HepG2 (cell line): ENCODE measurements around the gene OPN5. TPM values are rescaled to one million over a fixed set of nuclear protein-coding genes. Genes with fewer than 3 reads are reported as not detected.
A peak's percentile ranks its signal among the peaks of the same experiment; 100 is the strongest.

Experiments
- ATAC-seq: fragments of 200-7000 bp; cut with Tn5 transposase; 3 replicates; pipeline ENCODE4 v1.9.1; 2020; ENCODE audit warnings: mild to moderate bottlenecking, moderate library complexity
- BruUV-seq: library from RNA; stranded (reverse); fragments of 400-500 nt; replicated peaks from 2 replicates; lab custom pipeline; 2021; lab: Mats Ljungman, UMichigan
- CTCF ChIA-PET: fragments of 300-600 bp; formaldehyde crosslinking; extraction: SDS; loops from one replicate; lab custom pipeline; 2021; ENCODE audit warnings: low total read pairs, inconsistent platforms, low intra/inter-chr PET ratio; lab: Yijun Ruan, JAX
- POLR2A ChIA-PET: fragments of 350-600 bp; sonication (Branson Sonifier 250); formaldehyde crosslinking; loops from one replicate; lab custom pipeline; 2020; ENCODE audit warnings: antibody characterized with exemption, inconsistent platforms; lab: Yijun Ruan, JAX
- DNase-seq: peaks from one replicate; pipeline ENCODE4 v3.0.0-alpha.2; 2015; ENCODE audit warnings: low spot score
- FAIRE-seq: peaks from 3 replicates; lab custom pipeline; 2011; peaks lifted over from hg19 to GRCh38; lab: Jason Lieb, UNC
- H2AFZ ChIP-seq: one replicate; pipeline ENCODE4 v1.6.1; 2011; ENCODE audit warnings: low read length, inconsistent platforms
- H3K27ac ChIP-seq: fragments of 300-600 bp; 3 replicates; pipeline ENCODE4 v1.8.0; 2011; ENCODE audit warnings: mixed run types, mild to moderate bottlenecking, mixed read lengths, low read length, inconsistent platforms; ENCODE audit not compliant: insufficient read depth; ENCODE audit errors: extremely low read length
- H3K27me3 ChIP-seq, 2 experiments: fragments of 200-600 bp in 1 of 2; 2 replicates in 1 of 2; 3 replicates in 1 of 2; pipeline versions ENCODE4 v1.6.0 to v1.8.0; 2011; ENCODE audit warnings: low read length in 2 of 2, mild to moderate bottlenecking in 2 of 2, moderate library complexity in 2 of 2, inconsistent platforms in 1 of 2; ENCODE audit not compliant: insufficient read depth in 2 of 2, control insufficient read depth in 1 of 2
- H3K36me3 ChIP-seq, 2 experiments: fragments of 200-600 bp in 1 of 2; replicated peaks in 1 of 2; 2 replicates in 1 of 2; 3 replicates in 1 of 2; pipeline versions ENCODE4 v1.5.1 to v1.8.0; 2011; ENCODE audit warnings: low read length in 2 of 2, inconsistent platforms in 1 of 2; ENCODE audit not compliant: insufficient read depth in 2 of 2, control insufficient read depth in 1 of 2
- H3K4me1 ChIP-seq: 2 replicates; pipeline ENCODE4 v1.5.1; 2012; ENCODE audit warnings: low read length, inconsistent platforms; ENCODE audit not compliant: insufficient read depth
- H3K4me2 ChIP-seq: 2 replicates; pipeline ENCODE4 v1.6.0; 2011; ENCODE audit warnings: low read depth, low read length, inconsistent platforms
- H3K4me3 ChIP-seq, 3 experiments: fragments of 200-600 bp in 1 of 3; sonication (generic), shearing (Covaris generic) in 1 of 3; replicated peaks in 1 of 3; 2 replicates each; pipeline ENCODE4 v1.5.1; 2011 to 2016; ENCODE audit warnings: low read length in 3 of 3, inconsistent platforms in 2 of 3, low read depth in 2 of 3, mild to moderate bottlenecking in 2 of 3, control low read depth in 1 of 3, mixed read lengths in 1 of 3; ENCODE audit not compliant: insufficient read depth in 1 of 3
- H3K79me2 ChIP-seq: one replicate; pipeline ENCODE4 v1.6.1; 2011; ENCODE audit warnings: low read length, inconsistent platforms; ENCODE audit not compliant: insufficient read depth
- H3K9ac ChIP-seq: 2 replicates; pipeline ENCODE4 v1.6.0; 2011; ENCODE audit warnings: mild to moderate bottlenecking, low read depth, low read length, inconsistent platforms; ENCODE audit not compliant: insufficient read depth
- H3K9me3 ChIP-seq: 2 replicates; pipeline ENCODE4 v1.5.1; 2012; ENCODE audit warnings: mild to moderate bottlenecking, low read length
- H4K20me1 ChIP-seq: 2 replicates; pipeline ENCODE4 v1.6.0; 2011; ENCODE audit warnings: inconsistent platforms, mild to moderate bottlenecking, low read length, moderate library complexity; ENCODE audit not compliant: insufficient read depth
- GFI1 ChIP-seq: sonication (generic); formaldehyde crosslinking; IDR thresholded peaks from 2 replicates; pipeline ENCODE4 v1.5.0; 2020; ENCODE audit warnings: missing genetic modification reagents, mild to moderate bottlenecking, borderline replicate concordance
- ISL2 ChIP-seq: sonication (generic); formaldehyde crosslinking; IDR thresholded peaks from 2 replicates; pipeline ENCODE4 v1.5.0; 2020; ENCODE audit warnings: missing genetic modification reagents
- LCORL ChIP-seq, 2 experiments: fragments of 450-650 bp in 1 of 2; sonication (generic) in 1 of 2; formaldehyde crosslinking in 1 of 2; IDR thresholded peaks; 2 replicates each; pipeline versions ENCODE4 v1.5.0 to v1.6.1; 2017 to 2020; ENCODE audit warnings: antibody characterized with exemption in 1 of 2, missing genetic modification reagents in 1 of 2
- MZF1 ChIP-seq: sonication (generic); formaldehyde crosslinking; IDR thresholded peaks from 2 replicates; pipeline ENCODE4 v1.8.1; 2023; ENCODE audit warnings: mild to moderate bottlenecking, missing genetic modification reagents, borderline replicate concordance
- SRY ChIP-seq: sonication (generic); formaldehyde crosslinking; IDR thresholded peaks from 2 replicates; pipeline ENCODE4 v1.8.0; 2022; ENCODE audit warnings: mild to moderate bottlenecking, missing genetic modification reagents
- SUZ12 ChIP-seq: fragments of 150-350 bp; IDR thresholded peaks from 2 replicates; pipeline ENCODE4 v1.6.1; 2014; ENCODE audit warnings: low read depth, low read length
- ZFP90 ChIP-seq: sonication (generic); formaldehyde crosslinking; IDR thresholded peaks from 2 replicates; pipeline ENCODE4 v1.8.0; 2022; ENCODE audit warnings: missing genetic modification reagents, mild to moderate bottlenecking, inconsistent platforms, borderline replicate concordance
- ZNF432 ChIP-seq: sonication (generic); formaldehyde crosslinking; IDR thresholded peaks from 2 replicates; pipeline ENCODE4 v1.5.0; 2020; ENCODE audit warnings: missing genetic modification reagents, mild to moderate bottlenecking, borderline replicate concordance
- WGBS: methylation state at CpG from one replicate; pipeline ENCODE4 v1.1.6; 2017; ENCODE audit warnings: low lambda C conversion rate; 5-methylcytosine and 5-hydroxymethylcytosine counted together
- in situ Hi-C: cut with HindIII; loops from 2 replicates; pipeline ENCODE4 v1.10.0; 2017; ENCODE audit warnings: low pct_unique_long_range_greater_than_20kb; ENCODE audit not compliant: extremely low pct_ligation_motif_present
- intact Hi-C: fragments of 100-400 bp; cut with micrococcal nuclease; formaldehyde crosslinking; loops from one replicate; pipeline ENCODE4 v1.10.0; 2022; ENCODE audit not compliant: unreplicated experiment
- polyA plus RNA-seq, 8 experiments: library from polyadenylated mRNA; depleted of rRNA in 3 of 8; stranded (reverse) in 7 of 8; unstranded in 1 of 8; fragments of >200 nt; fragmentation: Illumina TruSeq in 4 of 8; extraction: Trizol in 4 of 8; gene quantifications; 2 replicates each; pipeline versions ENCODE4 v1.2.1 to v1.2.3, GENCODE V29; 2011 to 2016; ENCODE audit warnings: low read depth in 4 of 8, missing spikeins in 1 of 8, mixed read lengths in 1 of 8; ENCODE audit not compliant: insufficient read depth in 1 of 8
- total RNA-seq, 5 experiments: library from RNA; depleted of rRNA; stranded (reverse); fragments of >200 nt; fragmentation: Illumina TruSeq; extraction: Trizol; gene quantifications; 2 replicates each; pipeline ENCODE4 v1.2.3, GENCODE V29; 2016; ENCODE audit warnings: low read depth in 1 of 5
- TF ChIP-seq, protein P1 (sequence below): sonication (generic); formaldehyde crosslinking; IDR thresholded peaks from 2 replicates; pipeline ENCODE4 v1.4.0; 2020; ENCODE audit warnings: mild to moderate bottlenecking, missing genetic modification reagents
- TF ChIP-seq, protein P2 (sequence below): sonication (generic); formaldehyde crosslinking; IDR thresholded peaks from 2 replicates; pipeline ENCODE4 v1.5.1; 2020; ENCODE audit warnings: mild to moderate bottlenecking, moderate library complexity, missing genetic modification reagents
- TF ChIP-seq, protein P3 (sequence below): sonication (generic); formaldehyde crosslinking; IDR thresholded peaks from 2 replicates; pipeline ENCODE4 v1.9.0; 2021; ENCODE audit warnings: missing genetic modification reagents, borderline replicate concordance
- TF ChIP-seq, protein P4 (sequence below): sonication (generic); formaldehyde crosslinking; IDR thresholded peaks from 2 replicates; pipeline ENCODE4 v1.8.0; 2022; ENCODE audit warnings: mild to moderate bottlenecking, missing genetic modification reagents; ENCODE audit not compliant: insufficient replicate concordance
- TF ChIP-seq, protein P5 (sequence below): sonication (generic); formaldehyde crosslinking; IDR thresholded peaks from 2 replicates; pipeline ENCODE4 v1.5.0; 2020; ENCODE audit warnings: mild to moderate bottlenecking, missing genetic modification reagents, moderate library complexity

Gene OPN5
- total and polyA plus RNA-seq, 2 of the 13 experiments (the other 11 are each of a cell fraction or from before 2014, with no cell fraction given): not detected

DNA sequence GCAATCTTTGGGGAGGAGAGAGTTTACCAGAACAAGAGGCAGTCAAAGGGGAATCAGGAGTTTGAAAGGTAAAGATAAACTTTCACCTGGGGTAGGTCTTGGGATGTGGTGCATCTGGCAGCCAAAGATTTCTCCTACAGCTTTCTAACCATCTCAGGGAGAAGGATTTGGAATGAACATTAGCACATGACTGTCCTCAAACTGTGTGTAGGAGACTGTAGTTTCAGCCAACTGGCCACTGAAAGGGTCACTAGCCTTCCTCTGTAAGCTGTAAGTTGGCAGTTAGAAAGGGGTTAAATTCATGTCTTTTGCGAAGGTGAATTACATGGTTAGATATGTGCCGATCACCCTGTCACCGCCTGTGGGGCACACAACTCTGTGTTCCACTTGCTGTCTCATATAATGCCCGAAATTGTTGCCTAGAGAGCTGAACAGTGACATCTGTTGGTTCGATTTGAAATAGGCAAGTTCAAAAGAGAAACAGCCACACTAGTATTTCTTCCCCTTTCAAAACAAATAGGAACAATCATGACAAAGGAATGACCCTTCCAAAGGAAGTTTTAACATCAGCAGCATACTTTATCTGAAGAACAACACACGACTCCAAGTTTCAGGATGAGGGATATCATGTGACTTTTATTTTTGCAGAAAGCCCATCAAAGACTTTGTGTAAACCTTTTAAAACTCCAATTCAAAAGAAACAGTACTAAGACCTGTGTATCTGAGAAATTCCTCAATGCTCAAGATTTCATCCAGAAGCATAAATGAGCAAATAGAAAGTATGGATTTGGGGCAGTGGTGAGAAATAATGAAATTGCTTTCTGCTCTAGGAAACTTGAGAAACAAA lies 1.1 kb upstream of the OPN5 start:
- FAIRE-seq: peak; percentile 90
- Histone ChIP-seq H3K4me2 (peak overlapping the region; percentile 45), H3K9me3 (no peaks in the 10 kb centered on the region), H3K4me1 (no peaks in the 10 kb centered on the region), H3K27me3 (peaks cover 0 to 6% of the 10 kb centered on the region in 2 experiments; a peak in 1 of 5 replicates), H3K27ac (no peak overlapping the region), H3K79me2 (no peaks in the 10 kb centered on the region), H4K20me1 (no peaks in the 10 kb centered on the region), H2AFZ (no peak overlapping the region), H3K4me3 (no peak overlapping the region), H3K9ac (no peak overlapping the region), H3K36me3 (no peaks in the 10 kb centered on the region)
- intact Hi-C loops (loop anchor here (1.0 to 10.0 kb wide), 4 partner anchors 149 to 804 kb away; no protein-coding TSS in a partner anchor), in situ Hi-C loops (loop anchor here (5.0 to 10.0 kb wide), 2 partner anchors 148 to 366 kb away; no protein-coding TSS in a partner anchor)
- peak; percentile 98 for ATAC-seq
- 2% methylated on average over 6 of the region's 6 CpGs for WGBS
- ChIA-PET POLR2A (no interaction called here), CTCF (interaction anchor here (1.9 to 3.6 kb wide), 2 partner anchors 149 to 367 kb away, joined by 17 to 37 read pairs; no protein-coding TSS in a partner anchor)
- peak; percentile 62 for DNase-seq
- no TSS peak for BruUV-seq
- TF ChIP-seq SUZ12: no peak
- TF ChIP-seq GFI1 (CRISPR knock-in tag): no peak
- TF ChIP-seq MZF1 (CRISPR knock-in tag): no peak
- TF ChIP-seq ZNF432 (CRISPR knock-in tag): no peak
- TF ChIP-seq, protein P1, sequence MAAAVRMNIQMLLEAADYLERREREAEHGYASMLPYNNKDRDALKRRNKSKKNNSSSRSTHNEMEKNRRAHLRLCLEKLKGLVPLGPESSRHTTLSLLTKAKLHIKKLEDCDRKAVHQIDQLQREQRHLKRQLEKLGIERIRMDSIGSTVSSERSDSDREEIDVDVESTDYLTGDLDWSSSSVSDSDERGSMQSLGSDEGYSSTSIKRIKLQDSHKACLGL: no peak
- TF ChIP-seq ISL2 (CRISPR knock-in tag): no peak
- TF ChIP-seq SRY (CRISPR knock-in tag): no peak
- TF ChIP-seq, protein P2, sequence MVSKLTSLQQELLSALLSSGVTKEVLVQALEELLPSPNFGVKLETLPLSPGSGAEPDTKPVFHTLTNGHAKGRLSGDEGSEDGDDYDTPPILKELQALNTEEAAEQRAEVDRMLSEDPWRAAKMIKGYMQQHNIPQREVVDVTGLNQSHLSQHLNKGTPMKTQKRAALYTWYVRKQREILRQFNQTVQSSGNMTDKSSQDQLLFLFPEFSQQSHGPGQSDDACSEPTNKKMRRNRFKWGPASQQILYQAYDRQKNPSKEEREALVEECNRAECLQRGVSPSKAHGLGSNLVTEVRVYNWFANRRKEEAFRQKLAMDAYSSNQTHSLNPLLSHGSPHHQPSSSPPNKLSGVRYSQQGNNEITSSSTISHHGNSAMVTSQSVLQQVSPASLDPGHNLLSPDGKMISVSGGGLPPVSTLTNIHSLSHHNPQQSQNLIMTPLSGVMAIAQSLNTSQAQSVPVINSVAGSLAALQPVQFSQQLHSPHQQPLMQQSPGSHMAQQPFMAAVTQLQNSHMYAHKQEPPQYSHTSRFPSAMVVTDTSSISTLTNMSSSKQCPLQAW (CRISPR knock-in tag): 0 out of 2 replicates have a peak, but pooled peaks have one; percentile 19
- TF ChIP-seq, protein P3, sequence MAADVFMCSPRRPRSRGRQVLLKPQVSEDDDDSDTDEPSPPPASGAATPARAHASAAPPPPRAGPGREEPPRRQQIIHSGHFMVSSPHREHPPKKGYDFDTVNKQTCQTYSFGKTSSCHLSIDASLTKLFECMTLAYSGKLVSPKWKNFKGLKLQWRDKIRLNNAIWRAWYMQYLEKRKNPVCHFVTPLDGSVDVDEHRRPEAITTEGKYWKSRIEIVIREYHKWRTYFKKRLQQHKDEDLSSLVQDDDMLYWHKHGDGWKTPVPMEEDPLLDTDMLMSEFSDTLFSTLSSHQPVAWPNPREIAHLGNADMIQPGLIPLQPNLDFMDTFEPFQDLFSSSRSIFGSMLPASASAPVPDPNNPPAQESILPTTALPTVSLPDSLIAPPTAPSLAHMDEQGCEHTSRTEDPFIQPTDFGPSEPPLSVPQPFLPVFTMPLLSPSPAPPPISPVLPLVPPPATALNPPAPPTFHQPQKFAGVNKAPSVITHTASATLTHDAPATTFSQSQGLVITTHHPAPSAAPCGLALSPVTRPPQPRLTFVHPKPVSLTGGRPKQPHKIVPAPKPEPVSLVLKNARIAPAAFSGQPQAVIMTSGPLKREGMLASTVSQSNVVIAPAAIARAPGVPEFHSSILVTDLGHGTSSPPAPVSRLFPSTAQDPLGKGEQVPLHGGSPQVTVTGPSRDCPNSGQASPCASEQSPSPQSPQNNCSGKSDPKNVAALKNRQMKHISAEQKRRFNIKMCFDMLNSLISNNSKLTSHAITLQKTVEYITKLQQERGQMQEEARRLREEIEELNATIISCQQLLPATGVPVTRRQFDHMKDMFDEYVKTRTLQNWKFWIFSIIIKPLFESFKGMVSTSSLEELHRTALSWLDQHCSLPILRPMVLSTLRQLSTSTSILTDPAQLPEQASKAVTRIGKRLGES (CRISPR knock-in tag): no peak
- TF ChIP-seq, protein P4, sequence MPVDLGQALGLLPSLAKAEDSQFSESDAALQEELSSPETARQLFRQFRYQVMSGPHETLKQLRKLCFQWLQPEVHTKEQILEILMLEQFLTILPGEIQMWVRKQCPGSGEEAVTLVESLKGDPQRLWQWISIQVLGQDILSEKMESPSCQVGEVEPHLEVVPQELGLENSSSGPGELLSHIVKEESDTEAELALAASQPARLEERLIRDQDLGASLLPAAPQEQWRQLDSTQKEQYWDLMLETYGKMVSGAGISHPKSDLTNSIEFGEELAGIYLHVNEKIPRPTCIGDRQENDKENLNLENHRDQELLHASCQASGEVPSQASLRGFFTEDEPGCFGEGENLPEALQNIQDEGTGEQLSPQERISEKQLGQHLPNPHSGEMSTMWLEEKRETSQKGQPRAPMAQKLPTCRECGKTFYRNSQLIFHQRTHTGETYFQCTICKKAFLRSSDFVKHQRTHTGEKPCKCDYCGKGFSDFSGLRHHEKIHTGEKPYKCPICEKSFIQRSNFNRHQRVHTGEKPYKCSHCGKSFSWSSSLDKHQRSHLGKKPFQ: no peak
- TF ChIP-seq, protein P5, sequence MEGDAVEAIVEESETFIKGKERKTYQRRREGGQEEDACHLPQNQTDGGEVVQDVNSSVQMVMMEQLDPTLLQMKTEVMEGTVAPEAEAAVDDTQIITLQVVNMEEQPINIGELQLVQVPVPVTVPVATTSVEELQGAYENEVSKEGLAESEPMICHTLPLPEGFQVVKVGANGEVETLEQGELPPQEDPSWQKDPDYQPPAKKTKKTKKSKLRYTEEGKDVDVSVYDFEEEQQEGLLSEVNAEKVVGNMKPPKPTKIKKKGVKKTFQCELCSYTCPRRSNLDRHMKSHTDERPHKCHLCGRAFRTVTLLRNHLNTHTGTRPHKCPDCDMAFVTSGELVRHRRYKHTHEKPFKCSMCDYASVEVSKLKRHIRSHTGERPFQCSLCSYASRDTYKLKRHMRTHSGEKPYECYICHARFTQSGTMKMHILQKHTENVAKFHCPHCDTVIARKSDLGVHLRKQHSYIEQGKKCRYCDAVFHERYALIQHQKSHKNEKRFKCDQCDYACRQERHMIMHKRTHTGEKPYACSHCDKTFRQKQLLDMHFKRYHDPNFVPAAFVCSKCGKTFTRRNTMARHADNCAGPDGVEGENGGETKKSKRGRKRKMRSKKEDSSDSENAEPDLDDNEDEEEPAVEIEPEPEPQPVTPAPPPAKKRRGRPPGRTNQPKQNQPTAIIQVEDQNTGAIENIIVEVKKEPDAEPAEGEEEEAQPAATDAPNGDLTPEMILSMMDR (CRISPR knock-in tag): peak; percentile 82
- no peak for TF ChIP-seq ZFP90 (CRISPR knock-in tag)
- TF ChIP-seq LCORL (IDR thresholded peaks at IDR 0.05): no peak
- TF ChIP-seq LCORL (CRISPR knock-in tag; IDR thresholded peaks at IDR 0.05): 0 out of 2 replicates have a peak, but pooled peaks have one; percentile 25
